Measurements from ENCODE around the gene LEFTY1.

The LEFTY1 gene

GRCh38 chr1:225849925-225850324 lies 39.0 kb downstream of the LEFTY1 start:
- peaks cover 49% of the 10 kb centered on the region for H3K36me3 ChIP-seq (replicated peaks; ENCODE audit: low read depth, low read length)
- H3K4me3 ChIP-seq (ENCODE audit: low read length): no peak overlapping the region
- no peaks in the 10 kb centered on the region for H4K20me1 ChIP-seq (ENCODE audit: insufficient read depth, low read length)
- peaks cover 70% of the 10 kb centered on the region for H3K4me1 ChIP-seq (ENCODE audit: low read length)
- H3K27me3 ChIP-seq (ENCODE audit: low read depth, low read length): no peaks in the 10 kb centered on the region
- H3K9ac ChIP-seq (ENCODE audit: low read length): no peak overlapping the region
- TF ChIP-seq CTCF (IDR thresholded peaks at IDR 0.05; ENCODE audit: low read depth, low read length) (no peak), EZH2phosphoT487 (IDR thresholded peaks at IDR 0.05; ENCODE audit: low read depth) (no peak)
- H3K4me2 ChIP-seq (ENCODE audit: low read length): no peak overlapping the region
- no peaks in the 10 kb centered on the region for H3K9me3 ChIP-seq (ENCODE audit: insufficient read depth, low read length)
- H2AFZ ChIP-seq (ENCODE audit: low read depth, low read length): no peak overlapping the region
- no peaks in the 10 kb centered on the region for H3K79me2 ChIP-seq (ENCODE audit: low read length)
- peak overlapping the region; percentile 94 for H3K27ac ChIP-seq (ENCODE audit: low read length)

GRCh38 chr1:225848030-225848955 lies 40.7 kb downstream of the LEFTY1 start:
- H3K4me1 ChIP-seq (ENCODE audit: low read length): peaks cover 69% of the 10 kb centered on the region
- H3K4me3 ChIP-seq (ENCODE audit: low read length): peak overlapping the region; percentile 43
- peak overlapping the region; percentile 62 for H3K9ac ChIP-seq (ENCODE audit: low read length)
- no peaks in the 10 kb centered on the region for H3K79me2 ChIP-seq (ENCODE audit: low read length)
- H4K20me1 ChIP-seq (ENCODE audit: insufficient read depth, low read length): no peaks in the 10 kb centered on the region
- no peaks in the 10 kb centered on the region for H3K9me3 ChIP-seq (ENCODE audit: insufficient read depth, low read length)
- TF ChIP-seq EZH2phosphoT487 (IDR thresholded peaks at IDR 0.05; ENCODE audit: low read depth) (no peak), CTCF (IDR thresholded peaks at IDR 0.05; ENCODE audit: low read depth, low read length) (no peak)
- peak overlapping the region; percentile 70 for H3K4me2 ChIP-seq (ENCODE audit: low read length)
- no peaks in the 10 kb centered on the region for H3K27me3 ChIP-seq (ENCODE audit: low read depth, low read length)
- peaks cover 44% of the 10 kb centered on the region for H3K36me3 ChIP-seq (replicated peaks; ENCODE audit: low read depth, low read length)
- H2AFZ ChIP-seq (ENCODE audit: low read depth, low read length): peak overlapping the region; percentile 5; the same call in 1 of the 2 replicates
- H3K27ac ChIP-seq (ENCODE audit: low read length): peak overlapping the region; percentile 94

DNA sequence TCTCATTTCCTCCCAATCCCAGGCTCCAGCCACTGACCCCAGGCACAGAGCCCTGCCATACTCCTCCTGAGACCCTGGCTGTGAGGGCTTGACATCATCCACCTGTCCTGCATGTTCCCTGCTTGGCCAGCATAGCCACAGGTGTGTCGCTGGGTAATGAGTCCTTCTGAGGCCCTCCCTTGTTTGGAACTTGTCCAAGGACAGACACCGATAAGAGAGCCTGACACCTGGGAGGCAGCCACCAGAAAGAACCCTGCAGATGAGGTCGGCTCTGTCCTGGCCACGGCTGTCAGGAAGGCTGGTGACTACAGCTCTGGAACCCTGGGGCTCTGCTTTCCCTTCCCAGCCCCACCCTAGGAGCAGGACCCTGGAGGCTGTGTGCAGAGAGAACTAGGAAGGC lies 41.3 kb downstream of the LEFTY1 start:
- Histone ChIP-seq H3K27ac (ENCODE audit: low read length) (peak overlapping the region; percentile 94), H3K9ac (ENCODE audit: low read length) (peak overlapping the region; percentile 58), H3K79me2 (ENCODE audit: low read length) (no peaks in the 10 kb centered on the region), H3K27me3 (ENCODE audit: low read depth, low read length) (no peaks in the 10 kb centered on the region), H4K20me1 (ENCODE audit: insufficient read depth, low read length) (no peaks in the 10 kb centered on the region), H3K9me3 (ENCODE audit: insufficient read depth, low read length) (no peaks in the 10 kb centered on the region), H3K36me3 (replicated peaks; ENCODE audit: low read depth, low read length) (peaks cover 37% of the 10 kb centered on the region), H2AFZ (ENCODE audit: low read depth, low read length) (no peak overlapping the region), H3K4me2 (ENCODE audit: low read length) (peak overlapping the region; percentile 70), H3K4me1 (ENCODE audit: low read length) (peaks cover 62% of the 10 kb centered on the region), H3K4me3 (ENCODE audit: low read length) (peak overlapping the region; percentile 20)
- TF ChIP-seq CTCF (IDR thresholded peaks at IDR 0.05; ENCODE audit: low read depth, low read length) (no peak), EZH2phosphoT487 (IDR thresholded peaks at IDR 0.05; ENCODE audit: low read depth) (no peak)
